ENCODE results near the gene ALDH1L1. TPM values are rescaled to one million over a fixed set of nuclear protein-coding genes. Genes with fewer than 3 reads are reported as not detected.

ALDH1L1 gene
- total and polyA plus RNA-seq, 2 donors (not counting 1 experiment from before 2014, with no cell fraction given), result not detected

GRCh38 chr3:126105691-126106187 lies 74.6 kb downstream of the ALDH1L1 start:
- POLR2A ChIA-PET, result no interaction called here
- H3K79me2 ChIP-seq (ENCODE audit: control insufficient read depth, insufficient read depth, low read length), result no peaks in the 10 kb centered on the region
- H3K27me3 ChIP-seq (replicated peaks in 1 of 4; ENCODE audit: control extremely low read depth in 1 of 4, control insufficient read depth in 3 of 4, insufficient read depth in 4 of 4, low read length in 3 of 4), result no peaks in the 10 kb centered on the region
- intact Hi-C loops (cut with micrococcal nuclease), result no loop called here
- Mint-ChIP-seq H3K4me1 (no peaks in the 10 kb centered on the region), H3K27me3 (peaks cover 5% of the 10 kb centered on the region), H3K27ac (no peak overlapping the region), H3K9me3 (ENCODE audit: insufficient read depth) (no peaks in the 10 kb centered on the region), H3K4me3 (no peak overlapping the region)
- H3K27ac ChIP-seq (ENCODE audit: low read length in 2 of 2), result no peak overlapping the region
- H3K4me2 ChIP-seq (replicated peaks; ENCODE audit: low read depth, low read length, poor library complexity, severe bottlenecking), result no peak overlapping the region
- H3K4me3 ChIP-seq (ENCODE audit: control extremely low read depth in 1 of 5, extremely low read depth in 1 of 5, insufficient read depth in 1 of 5, low read depth in 2 of 5, low read length in 4 of 5), result no peak overlapping the region
- TF ChIP-seq EZH2 (IDR thresholded peaks at IDR 0.05; ENCODE audit: borderline replicate concordance, insufficient read depth, low read depth, low read length, poor library complexity, severe bottlenecking), result no peak
- no peak for TF ChIP-seq CTCF (IDR thresholded peaks at IDR 0.05)
- no peaks in the 10 kb centered on the region for H3K4me1 ChIP-seq (ENCODE audit: control insufficient read depth in 2 of 2, insufficient read depth in 2 of 2, low read length in 2 of 2)
- CTCF ChIA-PET, result no interaction called here
- 94% methylated on average over 15 of the region's 16 CpGs for WGBS (ENCODE audit: insufficient coverage)
- no peaks in the 10 kb centered on the region for H3K36me3 ChIP-seq (replicated peaks in 1 of 2; ENCODE audit: control extremely low read depth in 1 of 2, control insufficient read depth in 1 of 2, extremely low read depth in 1 of 2, insufficient read depth in 2 of 2, low read length in 1 of 2)
- ATAC-seq (ENCODE audit: low read depth), result no peak
- H3K9ac ChIP-seq (ENCODE audit: low read length), result no peak overlapping the region
- H3K9me3 ChIP-seq (ENCODE audit: control extremely low read depth in 1 of 3, control insufficient read depth in 2 of 3, insufficient read depth in 1 of 3, low read length in 2 of 3), result no peaks in the 10 kb centered on the region
- no peaks in the 10 kb centered on the region for H4K20me1 ChIP-seq (ENCODE audit: control insufficient read depth, insufficient read depth, low read length, poor library complexity, severe bottlenecking)
- no peak overlapping the region for H2AFZ ChIP-seq (ENCODE audit: insufficient read depth, low read depth, low read length, poor library complexity, severe bottlenecking)
- DNase-seq, result no peak

GRCh38 chr3:126104742-126105605 lies 75.4 kb downstream of the ALDH1L1 start:
- H3K36me3 ChIP-seq (replicated peaks in 1 of 2; ENCODE audit: control extremely low read depth in 1 of 2, control insufficient read depth in 1 of 2, extremely low read depth in 1 of 2, insufficient read depth in 2 of 2, low read length in 1 of 2), result no peaks in the 10 kb centered on the region
- H3K27me3 ChIP-seq (replicated peaks in 1 of 4; ENCODE audit: control extremely low read depth in 1 of 4, control insufficient read depth in 3 of 4, insufficient read depth in 4 of 4, low read length in 3 of 4), result no peaks in the 10 kb centered on the region
- no peak for ATAC-seq (ENCODE audit: low read depth)
- no peak overlapping the region for H3K9ac ChIP-seq (ENCODE audit: low read length)
- no peaks in the 10 kb centered on the region for H3K4me1 ChIP-seq (ENCODE audit: control insufficient read depth in 2 of 2, insufficient read depth in 2 of 2, low read length in 2 of 2)
- no peak overlapping the region for H3K4me3 ChIP-seq (ENCODE audit: control extremely low read depth in 1 of 5, extremely low read depth in 1 of 5, insufficient read depth in 1 of 5, low read depth in 2 of 5, low read length in 4 of 5)
- 88% methylated on average over 14 of the region's 15 CpGs for WGBS (ENCODE audit: insufficient coverage)
- ChIA-PET POLR2A (no interaction called here), CTCF (no interaction called here)
- H3K27ac Mint-ChIP-seq, result no peak overlapping the region
- no peaks in the 10 kb centered on the region for H3K4me1 Mint-ChIP-seq
- intact Hi-C loops (cut with micrococcal nuclease), result no loop called here
- H3K9me3 ChIP-seq (ENCODE audit: control extremely low read depth in 1 of 3, control insufficient read depth in 2 of 3, insufficient read depth in 1 of 3, low read length in 2 of 3), result no peaks in the 10 kb centered on the region
- no peaks in the 10 kb centered on the region for H3K9me3 Mint-ChIP-seq (ENCODE audit: insufficient read depth)
- no peaks in the 10 kb centered on the region for H3K79me2 ChIP-seq (ENCODE audit: control insufficient read depth, insufficient read depth, low read length)
- no peak overlapping the region for H3K27ac ChIP-seq (ENCODE audit: low read length in 2 of 2)
- no peak for DNase-seq
- H3K4me3 Mint-ChIP-seq, result no peak overlapping the region
- peaks cover 8% of the 10 kb centered on the region for H3K27me3 Mint-ChIP-seq
- H4K20me1 ChIP-seq (ENCODE audit: control insufficient read depth, insufficient read depth, low read length, poor library complexity, severe bottlenecking), result no peaks in the 10 kb centered on the region
- no peak overlapping the region for H3K4me2 ChIP-seq (replicated peaks; ENCODE audit: low read depth, low read length, poor library complexity, severe bottlenecking)
- H2AFZ ChIP-seq (ENCODE audit: insufficient read depth, low read depth, low read length, poor library complexity, severe bottlenecking), result no peak overlapping the region
- TF ChIP-seq EZH2 (IDR thresholded peaks at IDR 0.05; ENCODE audit: borderline replicate concordance, insufficient read depth, low read depth, low read length, poor library complexity, severe bottlenecking), result no peak
- TF ChIP-seq CTCF (IDR thresholded peaks at IDR 0.05), result no peak
